Ishikawa (cell line): Measurements from ENCODE around the gene SKI.

Source experiments
- CEBPB ChIP-seq: IDR thresholded peaks from 2 replicates; pipeline ENCODE4 v1.6.1; 2012
- EGR1 ChIP-seq: IDR thresholded peaks from 2 replicates; pipeline ENCODE4 v1.6.1; 2012
- EP300 ChIP-seq: IDR thresholded peaks from 2 replicates; pipeline ENCODE4 v1.6.1; 2012; ENCODE audit warnings: borderline replicate concordance
- FOXM1 ChIP-seq: IDR thresholded peaks from 2 replicates; pipeline ENCODE4 v1.6.1; 2012; ENCODE audit warnings: low read depth, borderline replicate concordance
- RAD21 ChIP-seq: IDR thresholded peaks from 2 replicates; pipeline ENCODE4 v1.6.1; 2012; ENCODE audit warnings: low read depth
- TAF1 ChIP-seq: IDR thresholded peaks from 2 replicates; pipeline ENCODE4 v1.6.1; 2012; ENCODE audit warnings: low read depth, mild to moderate bottlenecking
- TEAD4 ChIP-seq: IDR thresholded peaks from 2 replicates; pipeline ENCODE4 v1.6.1; 2012
- YY1 ChIP-seq: IDR thresholded peaks from 2 replicates; pipeline ENCODE4 v1.6.1; 2012; ENCODE audit warnings: low read depth
- ZBTB7A ChIP-seq: IDR thresholded peaks from 2 replicates; pipeline ENCODE4 v1.6.1; 2012; ENCODE audit warnings: low read depth
- TF ChIP-seq, protein P1 (sequence below): IDR thresholded peaks from 2 replicates; pipeline ENCODE4 v1.6.1; 2012; ENCODE audit warnings: low read depth, mild to moderate bottlenecking
- TF ChIP-seq, protein P2 (sequence below): IDR thresholded peaks from 2 replicates; pipeline ENCODE4 v1.6.1; 2012
- TF ChIP-seq, protein P3 (sequence below): IDR thresholded peaks from 2 replicates; pipeline ENCODE4 v1.6.1; 2012

DNA sequence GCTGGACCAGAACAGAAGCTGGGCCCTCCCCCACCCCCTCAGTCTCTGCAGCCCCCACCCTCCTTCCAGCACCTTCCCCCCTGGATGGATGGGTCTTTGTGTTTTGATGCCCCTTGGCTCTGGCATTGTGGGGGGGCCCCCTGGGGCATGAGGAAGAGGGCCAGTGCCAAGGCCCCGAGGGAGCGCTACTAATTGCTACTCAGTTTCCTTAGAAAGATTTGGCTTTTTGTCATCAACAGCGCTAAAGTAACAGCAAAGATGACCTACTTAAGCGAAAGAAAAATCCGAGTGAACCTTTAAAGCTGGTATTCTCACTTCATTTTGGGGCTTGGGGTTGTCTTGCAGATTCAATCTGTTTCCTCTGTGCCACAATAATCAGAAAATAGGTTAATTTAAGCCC lies 63.5 kb downstream of the SKI start:
- no peak for TF ChIP-seq RAD21
- no peak for TF ChIP-seq TEAD4
- no peak for TF ChIP-seq EP300
- TF ChIP-seq FOXM1, result no peak
- TF ChIP-seq, protein P1, sequence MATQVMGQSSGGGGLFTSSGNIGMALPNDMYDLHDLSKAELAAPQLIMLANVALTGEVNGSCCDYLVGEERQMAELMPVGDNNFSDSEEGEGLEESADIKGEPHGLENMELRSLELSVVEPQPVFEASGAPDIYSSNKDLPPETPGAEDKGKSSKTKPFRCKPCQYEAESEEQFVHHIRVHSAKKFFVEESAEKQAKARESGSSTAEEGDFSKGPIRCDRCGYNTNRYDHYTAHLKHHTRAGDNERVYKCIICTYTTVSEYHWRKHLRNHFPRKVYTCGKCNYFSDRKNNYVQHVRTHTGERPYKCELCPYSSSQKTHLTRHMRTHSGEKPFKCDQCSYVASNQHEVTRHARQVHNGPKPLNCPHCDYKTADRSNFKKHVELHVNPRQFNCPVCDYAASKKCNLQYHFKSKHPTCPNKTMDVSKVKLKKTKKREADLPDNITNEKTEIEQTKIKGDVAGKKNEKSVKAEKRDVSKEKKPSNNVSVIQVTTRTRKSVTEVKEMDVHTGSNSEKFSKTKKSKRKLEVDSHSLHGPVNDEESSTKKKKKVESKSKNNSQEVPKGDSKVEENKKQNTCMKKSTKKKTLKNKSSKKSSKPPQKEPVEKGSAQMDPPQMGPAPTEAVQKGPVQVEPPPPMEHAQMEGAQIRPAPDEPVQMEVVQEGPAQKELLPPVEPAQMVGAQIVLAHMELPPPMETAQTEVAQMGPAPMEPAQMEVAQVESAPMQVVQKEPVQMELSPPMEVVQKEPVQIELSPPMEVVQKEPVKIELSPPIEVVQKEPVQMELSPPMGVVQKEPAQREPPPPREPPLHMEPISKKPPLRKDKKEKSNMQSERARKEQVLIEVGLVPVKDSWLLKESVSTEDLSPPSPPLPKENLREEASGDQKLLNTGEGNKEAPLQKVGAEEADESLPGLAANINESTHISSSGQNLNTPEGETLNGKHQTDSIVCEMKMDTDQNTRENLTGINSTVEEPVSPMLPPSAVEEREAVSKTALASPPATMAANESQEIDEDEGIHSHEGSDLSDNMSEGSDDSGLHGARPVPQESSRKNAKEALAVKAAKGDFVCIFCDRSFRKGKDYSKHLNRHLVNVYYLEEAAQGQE, result no peak
- TF ChIP-seq, protein P2, sequence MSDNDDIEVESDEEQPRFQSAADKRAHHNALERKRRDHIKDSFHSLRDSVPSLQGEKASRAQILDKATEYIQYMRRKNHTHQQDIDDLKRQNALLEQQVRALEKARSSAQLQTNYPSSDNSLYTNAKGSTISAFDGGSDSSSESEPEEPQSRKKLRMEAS, result no peak
- no peak for TF ChIP-seq ZBTB7A
- TF ChIP-seq, protein P3, sequence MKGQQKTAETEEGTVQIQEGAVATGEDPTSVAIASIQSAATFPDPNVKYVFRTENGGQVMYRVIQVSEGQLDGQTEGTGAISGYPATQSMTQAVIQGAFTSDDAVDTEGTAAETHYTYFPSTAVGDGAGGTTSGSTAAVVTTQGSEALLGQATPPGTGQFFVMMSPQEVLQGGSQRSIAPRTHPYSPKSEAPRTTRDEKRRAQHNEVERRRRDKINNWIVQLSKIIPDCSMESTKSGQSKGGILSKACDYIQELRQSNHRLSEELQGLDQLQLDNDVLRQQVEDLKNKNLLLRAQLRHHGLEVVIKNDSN, result no peak
- TF ChIP-seq CEBPB, result no peak
- TF ChIP-seq EGR1, result no peak
- no peak for TF ChIP-seq YY1
- TF ChIP-seq TAF1, result no peak
